ENCODE data around the gene TGFBR3.
A peak's percentile ranks its signal among the peaks of the same experiment; 100 is the strongest.

The TGFBR3 gene

GRCh38 chr1:91750398-91750996 lies 135.5 kb downstream of the TGFBR3 start:
- no peak for DNase-seq

- no peak for DNase-seq
Measured at GRCh38 chr1:91749788-91750231, 136.1 kb downstream of the TGFBR3 start.

- DNase-seq: no peak
Measured at GRCh38 chr1:91747666-91748065, 138.3 kb downstream of the TGFBR3 start.

GRCh38 chr1:91746728-91747338 lies 139.1 kb downstream of the TGFBR3 start:
- no peak for DNase-seq

GRCh38 chr1:91745640-91746373 lies 140.1 kb downstream of the TGFBR3 start:
- no peak for DNase-seq

- DNase-seq: no peak
Measured at GRCh38 chr1:91744953-91745639, 140.9 kb downstream of the TGFBR3 start.

GRCh38 chr1:91742848-91743292 lies 143.1 kb downstream of the TGFBR3 start:
- peak; percentile 18 for DNase-seq

GRCh38 chr1:91741906-91742305 lies 144.0 kb downstream of the TGFBR3 start:
- DNase-seq: no peak

GRCh38 chr1:91741301-91741700 lies 144.7 kb downstream of the TGFBR3 start:
- no peak for DNase-seq

- no peak for DNase-seq
Measured at GRCh38 chr1:91737650-91738049, 148.3 kb downstream of the TGFBR3 start.

GRCh38 chr1:91736715-91737615 lies 149.0 kb downstream of the TGFBR3 start:
- no peak for DNase-seq

GRCh38 chr1:91736146-91736714 lies 149.7 kb downstream of the TGFBR3 start:
- DNase-seq: no peak

GRCh38 chr1:91735266-91735845 lies 150.6 kb downstream of the TGFBR3 start:
- no peak for DNase-seq

GRCh38 chr1:91734761-91735160 lies 151.2 kb downstream of the TGFBR3 start:
- no peak for DNase-seq

- no peak for DNase-seq
Measured at GRCh38 chr1:91733108-91733710, 152.7 kb downstream of the TGFBR3 start.

GRCh38 chr1:91732291-91733107 lies 153.5 kb downstream of the TGFBR3 start:
- peak; percentile 43 for DNase-seq

GRCh38 chr1:91731815-91732214 lies 154.1 kb downstream of the TGFBR3 start:
- DNase-seq: peak; percentile 71

GRCh38 chr1:91730801-91731732 lies 154.9 kb downstream of the TGFBR3 start:
- DNase-seq: peak; percentile 60

All from stimulated activated CD4-positive, alpha-beta T cell treated with anti-CD3 and anti-CD28 coated beads, Interleukin-1b, Interleukin-23, amount 100 ng/mL, for 48 hours (primary cell).